WTC11 (cell line): ENCODE measurements around the gene NT5C1B. TPM values are rescaled to one million over a fixed set of nuclear protein-coding genes. Genes with fewer than 3 reads are reported as not detected.

ENCODE experiments used
- ATAC-seq: fragments of 200-7000 bp; cut with Tn5 transposase; 2 replicates; pipeline ENCODE4 v1.10.0; 2021; ENCODE audit warnings: mild to moderate bottlenecking, moderate library complexity
- CTCF ChIA-PET: fragments of 300-600 bp; sonication (Branson Sonifier 250); formaldehyde crosslinking; loops from one replicate; lab custom pipeline; 2021; ENCODE audit warnings: antibody characterized with exemption; lab: Charles Lee
- POLR2A ChIA-PET: fragments of 350-600 bp; sonication (Branson Sonifier 250); formaldehyde crosslinking; loops from one replicate; lab custom pipeline; 2021; ENCODE audit warnings: antibody characterized with exemption; lab: Charles Lee
- DNase-seq: peaks from one replicate; pipeline ENCODE4 v3.0.0; 2021; ENCODE audit warnings: low spot score
- H3K27ac Mint-ChIP-seq: 2 replicates; pipeline ENCODE4 v1.8.0; 2021; ENCODE audit warnings: mixed read lengths
- H3K27me3 Mint-ChIP-seq: 2 replicates; pipeline ENCODE4 v1.8.0; 2021; ENCODE audit warnings: low read depth, mild to moderate bottlenecking, moderate library complexity, mixed read lengths
- H3K36me3 Mint-ChIP-seq: 2 replicates; pipeline ENCODE4 v1.8.0; 2021; ENCODE audit warnings: mixed read lengths
- H3K4me1 Mint-ChIP-seq: 2 replicates; pipeline ENCODE4 v1.8.0; 2022; ENCODE audit warnings: mixed read lengths
- H3K4me3 Mint-ChIP-seq: 2 replicates; pipeline ENCODE4 v1.8.0; 2021; ENCODE audit warnings: mild to moderate bottlenecking, moderate library complexity, mixed read lengths
- H3K9me3 Mint-ChIP-seq: 2 replicates; pipeline ENCODE4 v1.8.0; 2021; ENCODE audit warnings: mixed read lengths
- CTCF ChIP-seq: fragments of 200-600 bp; IDR thresholded peaks from 2 replicates; pipeline ENCODE4 v1.8.0; 2022; ENCODE audit warnings: antibody characterized with exemption
- E2F5 ChIP-seq: sonication (generic); formaldehyde crosslinking; IDR thresholded peaks from 2 replicates; pipeline ENCODE4 v1.8.1; 2022; ENCODE audit warnings: mild to moderate bottlenecking, moderate library complexity, missing genetic modification reagents
- NFE2L1 ChIP-seq: sonication (generic); formaldehyde crosslinking; IDR thresholded peaks from 2 replicates; pipeline ENCODE4 v1.8.1; 2023; ENCODE audit warnings: missing genetic modification reagents
- ZNF423 ChIP-seq: fragments of 250-450 bp; sonication (Bioruptor Pico); IDR thresholded peaks from 2 replicates; pipeline ENCODE4 v2.1.2; 2022; ENCODE audit warnings: mild to moderate bottlenecking, moderate library complexity
- ZNF532 ChIP-seq: fragments of 250-450 bp; sonication (Bioruptor Pico); IDR thresholded peaks from 2 replicates; pipeline ENCODE4 v1.9.0; 2021; ENCODE audit warnings: mild to moderate bottlenecking, borderline replicate concordance
- total RNA-seq: library from RNA; stranded (reverse); gene quantifications from 3 replicates; pipeline ENCODE4 v1.2.3, GENCODE V29; 2021
- TF ChIP-seq, protein P1 (sequence below): sonication (generic); formaldehyde crosslinking; IDR thresholded peaks from 2 replicates; pipeline ENCODE4 v1.8.0; 2023; ENCODE audit warnings: mild to moderate bottlenecking, missing genetic modification reagents
- TF ChIP-seq, protein P2 (sequence below): sonication (generic); formaldehyde crosslinking; IDR thresholded peaks from 2 replicates; pipeline ENCODE4 v1.8.1; 2023; ENCODE audit warnings: mild to moderate bottlenecking, missing genetic modification reagents
- TF ChIP-seq, protein P3 (sequence below): fragments of 250-450 bp; sonication (Bioruptor Pico); IDR thresholded peaks from 2 replicates; pipeline ENCODE4 v2.1.2; 2022; ENCODE audit warnings: mild to moderate bottlenecking, moderate library complexity

Gene NT5C1B
- total RNA-seq, 1 experiment from 2014 or later = not detected

- TF ChIP-seq, protein P1, sequence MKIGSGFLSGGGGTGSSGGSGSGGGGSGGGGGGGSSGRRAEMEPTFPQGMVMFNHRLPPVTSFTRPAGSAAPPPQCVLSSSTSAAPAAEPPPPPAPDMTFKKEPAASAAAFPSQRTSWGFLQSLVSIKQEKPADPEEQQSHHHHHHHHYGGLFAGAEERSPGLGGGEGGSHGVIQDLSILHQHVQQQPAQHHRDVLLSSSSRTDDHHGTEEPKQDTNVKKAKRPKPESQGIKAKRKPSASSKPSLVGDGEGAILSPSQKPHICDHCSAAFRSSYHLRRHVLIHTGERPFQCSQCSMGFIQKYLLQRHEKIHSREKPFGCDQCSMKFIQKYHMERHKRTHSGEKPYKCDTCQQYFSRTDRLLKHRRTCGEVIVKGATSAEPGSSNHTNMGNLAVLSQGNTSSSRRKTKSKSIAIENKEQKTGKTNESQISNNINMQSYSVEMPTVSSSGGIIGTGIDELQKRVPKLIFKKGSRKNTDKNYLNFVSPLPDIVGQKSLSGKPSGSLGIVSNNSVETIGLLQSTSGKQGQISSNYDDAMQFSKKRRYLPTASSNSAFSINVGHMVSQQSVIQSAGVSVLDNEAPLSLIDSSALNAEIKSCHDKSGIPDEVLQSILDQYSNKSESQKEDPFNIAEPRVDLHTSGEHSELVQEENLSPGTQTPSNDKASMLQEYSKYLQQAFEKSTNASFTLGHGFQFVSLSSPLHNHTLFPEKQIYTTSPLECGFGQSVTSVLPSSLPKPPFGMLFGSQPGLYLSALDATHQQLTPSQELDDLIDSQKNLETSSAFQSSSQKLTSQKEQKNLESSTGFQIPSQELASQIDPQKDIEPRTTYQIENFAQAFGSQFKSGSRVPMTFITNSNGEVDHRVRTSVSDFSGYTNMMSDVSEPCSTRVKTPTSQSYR (CRISPR knock-in tag) = no peak
Observed at GRCh38 chr2:18550433-18550832, 38.9 kb downstream of the NT5C1B start (continued).

GRCh38 chr2:18549083-18549482 lies 40.3 kb downstream of the NT5C1B start:
- ATAC-seq (no peak), DNase-seq (no peak)
- ChIA-PET POLR2A (no interaction called here), CTCF (no interaction called here)
- no peak overlapping the region for H3K4me3 Mint-ChIP-seq
- H3K27me3 Mint-ChIP-seq = no peaks in the 10 kb centered on the region
- H3K9me3 Mint-ChIP-seq = no peaks in the 10 kb centered on the region
- TF ChIP-seq, protein P2, sequence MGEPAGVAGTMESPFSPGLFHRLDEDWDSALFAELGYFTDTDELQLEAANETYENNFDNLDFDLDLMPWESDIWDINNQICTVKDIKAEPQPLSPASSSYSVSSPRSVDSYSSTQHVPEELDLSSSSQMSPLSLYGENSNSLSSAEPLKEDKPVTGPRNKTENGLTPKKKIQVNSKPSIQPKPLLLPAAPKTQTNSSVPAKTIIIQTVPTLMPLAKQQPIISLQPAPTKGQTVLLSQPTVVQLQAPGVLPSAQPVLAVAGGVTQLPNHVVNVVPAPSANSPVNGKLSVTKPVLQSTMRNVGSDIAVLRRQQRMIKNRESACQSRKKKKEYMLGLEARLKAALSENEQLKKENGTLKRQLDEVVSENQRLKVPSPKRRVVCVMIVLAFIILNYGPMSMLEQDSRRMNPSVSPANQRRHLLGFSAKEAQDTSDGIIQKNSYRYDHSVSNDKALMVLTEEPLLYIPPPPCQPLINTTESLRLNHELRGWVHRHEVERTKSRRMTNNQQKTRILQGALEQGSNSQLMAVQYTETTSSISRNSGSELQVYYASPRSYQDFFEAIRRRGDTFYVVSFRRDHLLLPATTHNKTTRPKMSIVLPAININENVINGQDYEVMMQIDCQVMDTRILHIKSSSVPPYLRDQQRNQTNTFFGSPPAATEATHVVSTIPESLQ (CRISPR knock-in tag) = no peak
- TF ChIP-seq E2F5 (CRISPR knock-in tag) (no peak), NFE2L1 (CRISPR knock-in tag) (no peak)
- peaks cover 14% of the 10 kb centered on the region for H3K4me1 Mint-ChIP-seq
- H3K36me3 Mint-ChIP-seq = no peaks in the 10 kb centered on the region
- H3K27ac Mint-ChIP-seq = no peak overlapping the region

GRCh38 chr2:18548621-18549020 lies 40.7 kb downstream of the NT5C1B start:
- peaks cover 14% of the 10 kb centered on the region for H3K4me1 Mint-ChIP-seq
- no peaks in the 10 kb centered on the region for H3K27me3 Mint-ChIP-seq
- H3K36me3 Mint-ChIP-seq = no peaks in the 10 kb centered on the region
- no peak overlapping the region for H3K27ac Mint-ChIP-seq
- CTCF ChIA-PET = no interaction called here
- DNase-seq (no peak), ATAC-seq (no peak)
- no peaks in the 10 kb centered on the region for H3K9me3 Mint-ChIP-seq
- POLR2A ChIA-PET = no interaction called here
- H3K4me3 Mint-ChIP-seq = no peak overlapping the region
- TF ChIP-seq ZNF532 (CRISPR knock-in tag) (no peak), ZNF423 (CRISPR knock-in tag) (no peak), CTCF (no peak)
- TF ChIP-seq, protein P3, sequence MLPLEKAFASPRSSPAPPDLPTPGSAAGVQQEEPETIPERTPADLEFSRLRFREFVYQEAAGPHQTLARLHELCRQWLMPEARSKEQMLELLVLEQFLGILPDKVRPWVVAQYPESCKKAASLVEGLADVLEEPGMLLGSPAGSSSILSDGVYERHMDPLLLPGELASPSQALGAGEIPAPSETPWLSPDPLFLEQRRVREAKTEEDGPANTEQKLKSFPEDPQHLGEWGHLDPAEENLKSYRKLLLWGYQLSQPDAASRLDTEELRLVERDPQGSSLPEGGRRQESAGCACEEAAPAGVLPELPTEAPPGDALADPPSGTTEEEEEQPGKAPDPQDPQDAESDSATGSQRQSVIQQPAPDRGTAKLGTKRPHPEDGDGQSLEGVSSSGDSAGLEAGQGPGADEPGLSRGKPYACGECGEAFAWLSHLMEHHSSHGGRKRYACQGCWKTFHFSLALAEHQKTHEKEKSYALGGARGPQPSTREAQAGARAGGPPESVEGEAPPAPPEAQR (CRISPR knock-in tag) = no peak
- TF ChIP-seq, all 79 proteins: peak for 0
